Measurements from ENCODE around the gene BMPER. TPM values are rescaled to one million over a fixed set of nuclear protein-coding genes. Genes with fewer than 3 reads are reported as not detected.
A peak's percentile ranks its signal among the peaks of the same experiment; 100 is the strongest.

The BMPER gene
- total RNA-seq, 1 experiment from 2014 or later = not detected

DNA sequence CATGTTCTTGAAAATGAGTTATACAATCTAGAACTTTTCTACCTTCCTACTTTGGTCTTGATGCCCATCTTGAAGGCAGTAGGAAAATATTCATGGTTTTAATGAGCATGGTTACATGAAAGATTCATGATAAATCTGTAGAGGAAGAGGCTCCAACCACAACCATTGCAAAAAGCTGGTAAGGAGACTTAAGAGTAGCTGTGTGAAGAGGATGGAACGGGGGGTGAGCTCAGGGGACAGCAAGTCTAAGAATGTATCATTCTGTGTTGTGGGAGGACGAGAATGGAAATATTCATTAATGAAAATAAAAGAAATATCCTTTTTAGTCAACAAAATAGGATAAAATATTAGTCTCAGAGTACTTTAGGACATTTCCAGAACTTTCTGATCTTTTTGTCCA is 81.1 kb downstream of the BMPER start:
- Histone ChIP-seq H3K9me3 (ENCODE audit: control insufficient read depth, insufficient read depth, low read depth, low read length) (no peaks in the 10 kb centered on the region), H3K4me3 (ENCODE audit: low read depth in 2 of 2, low read length in 2 of 2) (no peak overlapping the region), H3K27me3 (ENCODE audit: control insufficient read depth, insufficient read depth, low read length) (no peaks in the 10 kb centered on the region), H3K4me1 (ENCODE audit: control insufficient read depth, insufficient read depth, low read length) (peaks cover 3% of the 10 kb centered on the region; the same call in 1 of the 2 replicates), H3K27ac (ENCODE audit: low read length) (no peak overlapping the region), H3K36me3 (ENCODE audit: control insufficient read depth, insufficient read depth, low read length) (no peaks in the 10 kb centered on the region)
- CTCF ChIA-PET = no interaction called here
- intact Hi-C loops (cut with micrococcal nuclease; ENCODE audit: unreplicated experiment) (no loop called here), in situ Hi-C loops (cut with HindIII; ENCODE audit: low pct_unique_long_range_greater_than_20kb, low sequenced_read_pairs) (no loop called here)
- POLR2A ChIA-PET = no interaction called here
- no peak for DNase-seq (ENCODE audit: low read depth, low spot score)
- ATAC-seq = no peak
- BruUV-seq (replicated peaks) = no TSS peak
- no peak for TF ChIP-seq SIN3A (IDR thresholded peaks at IDR 0.05; ENCODE audit: borderline replicate concordance, insufficient read depth, low read depth, low read length)
- no peak for TF ChIP-seq REST (IDR thresholded peaks at IDR 0.05; ENCODE audit: insufficient read depth in 1 of 2, low read depth in 2 of 2, low read length in 1 of 2)
- TF ChIP-seq TCF7L2 (IDR thresholded peaks at IDR 0.05; ENCODE audit: low read depth, low read length) = no peak
- TF ChIP-seq, protein P1, sequence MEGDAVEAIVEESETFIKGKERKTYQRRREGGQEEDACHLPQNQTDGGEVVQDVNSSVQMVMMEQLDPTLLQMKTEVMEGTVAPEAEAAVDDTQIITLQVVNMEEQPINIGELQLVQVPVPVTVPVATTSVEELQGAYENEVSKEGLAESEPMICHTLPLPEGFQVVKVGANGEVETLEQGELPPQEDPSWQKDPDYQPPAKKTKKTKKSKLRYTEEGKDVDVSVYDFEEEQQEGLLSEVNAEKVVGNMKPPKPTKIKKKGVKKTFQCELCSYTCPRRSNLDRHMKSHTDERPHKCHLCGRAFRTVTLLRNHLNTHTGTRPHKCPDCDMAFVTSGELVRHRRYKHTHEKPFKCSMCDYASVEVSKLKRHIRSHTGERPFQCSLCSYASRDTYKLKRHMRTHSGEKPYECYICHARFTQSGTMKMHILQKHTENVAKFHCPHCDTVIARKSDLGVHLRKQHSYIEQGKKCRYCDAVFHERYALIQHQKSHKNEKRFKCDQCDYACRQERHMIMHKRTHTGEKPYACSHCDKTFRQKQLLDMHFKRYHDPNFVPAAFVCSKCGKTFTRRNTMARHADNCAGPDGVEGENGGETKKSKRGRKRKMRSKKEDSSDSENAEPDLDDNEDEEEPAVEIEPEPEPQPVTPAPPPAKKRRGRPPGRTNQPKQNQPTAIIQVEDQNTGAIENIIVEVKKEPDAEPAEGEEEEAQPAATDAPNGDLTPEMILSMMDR (IDR thresholded peaks at IDR 0.05) = no peak
- no peak for TF ChIP-seq POLR2AphosphoS5 (IDR thresholded peaks at IDR 0.05; ENCODE audit: low read depth, low read length)

DNA sequence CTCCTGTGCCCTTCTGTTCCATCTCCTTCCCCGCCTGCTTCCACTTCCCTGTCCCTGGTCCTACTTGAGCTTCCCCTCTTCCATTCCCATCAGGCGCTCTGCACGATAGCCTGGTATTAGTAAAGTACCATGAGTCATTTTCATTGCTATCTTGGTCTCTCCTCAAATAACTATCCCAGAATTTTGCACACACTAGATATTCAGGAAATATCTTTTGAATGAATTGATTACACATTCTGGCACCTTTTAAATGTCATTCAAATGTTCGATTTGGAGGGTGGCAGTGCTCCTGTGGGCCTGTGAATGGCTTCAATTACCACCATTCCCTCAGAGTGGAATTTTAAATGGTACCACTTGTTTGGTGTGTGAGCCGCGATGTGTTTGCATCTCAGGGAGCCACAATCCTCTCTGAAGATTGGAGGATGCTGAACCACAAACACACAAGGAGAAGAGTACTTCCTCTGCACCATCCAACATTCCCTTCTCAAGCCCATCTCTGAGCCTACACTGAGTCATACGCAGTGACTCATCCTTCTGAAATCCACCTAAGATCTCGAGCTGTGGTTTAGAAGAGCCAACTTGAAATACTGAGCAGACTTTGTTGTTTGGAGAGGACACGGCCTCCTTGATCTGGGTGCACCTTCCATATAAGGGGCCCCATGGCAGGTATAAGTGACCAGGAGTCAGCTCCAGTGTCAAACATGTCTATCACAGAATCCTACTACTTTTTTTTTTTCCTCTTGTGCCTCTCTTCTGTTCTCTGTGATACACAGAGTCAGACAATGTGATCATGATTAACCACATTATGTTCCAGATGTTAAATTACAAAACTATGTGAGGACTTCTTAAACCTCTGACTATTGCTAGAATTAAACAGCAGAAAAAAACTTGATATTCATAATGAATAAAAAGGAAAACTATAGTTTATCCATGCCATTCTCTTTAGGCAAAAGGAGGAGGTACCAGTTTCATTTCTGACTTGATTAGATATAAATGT is 81.9 kb downstream of the BMPER start:
- Histone ChIP-seq H3K4me3 (ENCODE audit: low read depth in 2 of 2, low read length in 2 of 2) (no peak overlapping the region), H3K4me1 (ENCODE audit: control insufficient read depth, insufficient read depth, low read length) (peaks cover 3% of the 10 kb centered on the region; the same call in 1 of the 2 replicates), H3K36me3 (ENCODE audit: control insufficient read depth, insufficient read depth, low read length) (no peaks in the 10 kb centered on the region), H3K27ac (ENCODE audit: low read length) (no peak overlapping the region), H3K27me3 (ENCODE audit: control insufficient read depth, insufficient read depth, low read length) (no peaks in the 10 kb centered on the region), H3K9me3 (ENCODE audit: control insufficient read depth, insufficient read depth, low read depth, low read length) (no peaks in the 10 kb centered on the region)
- no TSS peak for BruUV-seq (replicated peaks)
- TF ChIP-seq, protein P1 (IDR thresholded peaks at IDR 0.05) = no peak
- TF ChIP-seq TCF7L2 (IDR thresholded peaks at IDR 0.05; ENCODE audit: low read depth, low read length) = no peak
- POLR2A ChIA-PET = no interaction called here
- CTCF ChIA-PET = no interaction called here
- intact Hi-C loops (cut with micrococcal nuclease; ENCODE audit: unreplicated experiment) = no loop called here
- DNase-seq (ENCODE audit: low read depth, low spot score) = peak; percentile 83
- in situ Hi-C loops (cut with HindIII; ENCODE audit: low pct_unique_long_range_greater_than_20kb, low sequenced_read_pairs) = no loop called here
- peak; percentile 99 for ATAC-seq
